MM.1S (cell line): ENCODE results near the gene B4GALT6.

ENCODE experiments used
- DNase-seq: peaks from one replicate; pipeline ENCODE4 v3.0.0-alpha.2; 2015
- H2AFZ ChIP-seq: fragments of 300-600 bp; sonication (generic); 2 replicates; pipeline ENCODE4 v1.6.0; 2016; ENCODE audit warnings: antibody characterized with exemption, low read length
- H3F3A ChIP-seq: fragments of 300-600 bp; sonication (generic); 2 replicates; pipeline ENCODE4 v1.6.1; 2016; ENCODE audit warnings: mild to moderate bottlenecking, antibody characterized with exemption, low read length, moderate library complexity, mixed read lengths; ENCODE audit not compliant: insufficient read depth
- H3K27ac ChIP-seq: fragments of 300-600 bp; sonication (generic); 2 replicates; pipeline ENCODE4 v1.5.1; 2016; ENCODE audit warnings: mild to moderate bottlenecking, low read length
- H3K27me3 ChIP-seq: fragments of 300-600 bp; sonication (generic); replicated peaks from 2 replicates; pipeline ENCODE4 v1.6.0; 2016; ENCODE audit warnings: low read length; ENCODE audit not compliant: insufficient read depth
- H3K36me3 ChIP-seq: fragments of 300-600 bp; sonication (generic); replicated peaks from 2 replicates; pipeline ENCODE4 v1.6.1; 2016; ENCODE audit warnings: mild to moderate bottlenecking, low read length, mixed read lengths; ENCODE audit not compliant: insufficient read depth
- H3K4me1 ChIP-seq: fragments of 300-600 bp; sonication (generic); 2 replicates; pipeline ENCODE4 v1.6.1; 2016; ENCODE audit warnings: low read length, mixed read lengths
- H3K4me2 ChIP-seq: fragments of 300-600 bp; sonication (generic); 2 replicates; pipeline ENCODE4 v1.6.0; 2016; ENCODE audit warnings: low read depth, low read length
- H3K4me3 ChIP-seq: fragments of 300-600 bp; sonication (generic); 2 replicates; pipeline ENCODE4 v1.5.1; 2016; ENCODE audit warnings: low read length, mixed read lengths
- H3K79me2 ChIP-seq: fragments of 300-600 bp; sonication (generic); 2 replicates; pipeline ENCODE4 v1.6.1; 2016; ENCODE audit warnings: mixed run types, low read length, mixed read lengths
- H3K9ac ChIP-seq: fragments of 300-600 bp; sonication (generic); 2 replicates; pipeline ENCODE4 v1.6.1; 2016; ENCODE audit warnings: low read length, mixed read lengths
- H3K9me2 ChIP-seq: fragments of 300-600 bp; sonication (generic); replicated peaks from 2 replicates; pipeline ENCODE4 v1.6.1; 2016; ENCODE audit warnings: mild to moderate bottlenecking, low read length, mixed read lengths; ENCODE audit not compliant: insufficient read depth
- H3K9me3 ChIP-seq: fragments of 300-600 bp; sonication (generic); replicated peaks from 2 replicates; pipeline ENCODE4 v1.6.1; 2016; ENCODE audit warnings: mild to moderate bottlenecking, low read length, mixed read lengths; ENCODE audit not compliant: insufficient read depth
- H4K20me1 ChIP-seq: fragments of 300-600 bp; sonication (generic); 2 replicates; pipeline ENCODE4 v1.6.1; 2016; ENCODE audit warnings: mild to moderate bottlenecking, low read length, moderate library complexity, mixed read lengths; ENCODE audit not compliant: insufficient read depth
- EZH2 ChIP-seq: fragments of 300-600 bp; sonication (generic); optimal IDR thresholded peaks from 2 replicates; pipeline ENCODE3; 2017; ENCODE audit warnings: low read depth, mild to moderate bottlenecking, antibody characterized with exemption, low read length, mixed read lengths
- EZH2phosphoT487 ChIP-seq: fragments of 300-600 bp; sonication (generic); IDR thresholded peaks from 2 replicates; pipeline ENCODE4 v1.6.1; 2018; ENCODE audit warnings: antibody characterized with exemption, low read length
- TF ChIP-seq, protein P1 (sequence below): fragments of 300-600 bp; sonication (generic); IDR thresholded peaks from 2 replicates; pipeline ENCODE4 v1.5.1; 2016; ENCODE audit warnings: antibody characterized with exemption, low read length, mixed read lengths

Gene B4GALT6

DNA sequence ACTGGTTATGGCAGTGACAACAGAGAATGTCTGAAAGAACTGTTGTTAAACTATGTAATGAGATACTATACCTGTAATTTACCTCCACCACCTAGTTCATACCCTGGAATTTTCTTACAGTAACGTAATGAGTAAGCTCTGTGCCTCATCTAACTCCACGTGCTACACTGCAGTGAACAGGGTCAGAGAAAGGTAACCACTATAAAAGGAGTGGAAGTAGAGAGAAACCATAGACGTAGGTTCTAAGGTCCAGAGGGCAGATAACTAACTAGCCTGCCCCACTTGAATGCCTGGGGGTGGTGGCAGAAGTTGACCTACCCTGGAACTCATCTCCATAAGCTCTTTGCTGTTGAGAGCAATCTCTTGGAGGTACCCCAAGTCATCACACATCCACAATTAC, 32.0 kb upstream of the B4GALT6 start:
- Histone ChIP-seq H3K4me1 (no peaks in the 10 kb centered on the region), H3K27me3 (no peaks in the 10 kb centered on the region), H3K4me2 (no peak overlapping the region), H3K4me3 (no peak overlapping the region), H3K9me3 (no peaks in the 10 kb centered on the region), H2AFZ (no peak overlapping the region), H4K20me1 (no peaks in the 10 kb centered on the region), H3F3A (no peaks in the 10 kb centered on the region), H3K79me2 (no peaks in the 10 kb centered on the region), H3K9me2 (no peaks in the 10 kb centered on the region), H3K9ac (no peak overlapping the region), H3K36me3 (no peaks in the 10 kb centered on the region), H3K27ac (no peak overlapping the region)
- TF ChIP-seq EZH2 = no peak
- TF ChIP-seq, protein P1, sequence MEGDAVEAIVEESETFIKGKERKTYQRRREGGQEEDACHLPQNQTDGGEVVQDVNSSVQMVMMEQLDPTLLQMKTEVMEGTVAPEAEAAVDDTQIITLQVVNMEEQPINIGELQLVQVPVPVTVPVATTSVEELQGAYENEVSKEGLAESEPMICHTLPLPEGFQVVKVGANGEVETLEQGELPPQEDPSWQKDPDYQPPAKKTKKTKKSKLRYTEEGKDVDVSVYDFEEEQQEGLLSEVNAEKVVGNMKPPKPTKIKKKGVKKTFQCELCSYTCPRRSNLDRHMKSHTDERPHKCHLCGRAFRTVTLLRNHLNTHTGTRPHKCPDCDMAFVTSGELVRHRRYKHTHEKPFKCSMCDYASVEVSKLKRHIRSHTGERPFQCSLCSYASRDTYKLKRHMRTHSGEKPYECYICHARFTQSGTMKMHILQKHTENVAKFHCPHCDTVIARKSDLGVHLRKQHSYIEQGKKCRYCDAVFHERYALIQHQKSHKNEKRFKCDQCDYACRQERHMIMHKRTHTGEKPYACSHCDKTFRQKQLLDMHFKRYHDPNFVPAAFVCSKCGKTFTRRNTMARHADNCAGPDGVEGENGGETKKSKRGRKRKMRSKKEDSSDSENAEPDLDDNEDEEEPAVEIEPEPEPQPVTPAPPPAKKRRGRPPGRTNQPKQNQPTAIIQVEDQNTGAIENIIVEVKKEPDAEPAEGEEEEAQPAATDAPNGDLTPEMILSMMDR = no peak
- TF ChIP-seq EZH2phosphoT487 = no peak
- no peak for DNase-seq

DNA sequence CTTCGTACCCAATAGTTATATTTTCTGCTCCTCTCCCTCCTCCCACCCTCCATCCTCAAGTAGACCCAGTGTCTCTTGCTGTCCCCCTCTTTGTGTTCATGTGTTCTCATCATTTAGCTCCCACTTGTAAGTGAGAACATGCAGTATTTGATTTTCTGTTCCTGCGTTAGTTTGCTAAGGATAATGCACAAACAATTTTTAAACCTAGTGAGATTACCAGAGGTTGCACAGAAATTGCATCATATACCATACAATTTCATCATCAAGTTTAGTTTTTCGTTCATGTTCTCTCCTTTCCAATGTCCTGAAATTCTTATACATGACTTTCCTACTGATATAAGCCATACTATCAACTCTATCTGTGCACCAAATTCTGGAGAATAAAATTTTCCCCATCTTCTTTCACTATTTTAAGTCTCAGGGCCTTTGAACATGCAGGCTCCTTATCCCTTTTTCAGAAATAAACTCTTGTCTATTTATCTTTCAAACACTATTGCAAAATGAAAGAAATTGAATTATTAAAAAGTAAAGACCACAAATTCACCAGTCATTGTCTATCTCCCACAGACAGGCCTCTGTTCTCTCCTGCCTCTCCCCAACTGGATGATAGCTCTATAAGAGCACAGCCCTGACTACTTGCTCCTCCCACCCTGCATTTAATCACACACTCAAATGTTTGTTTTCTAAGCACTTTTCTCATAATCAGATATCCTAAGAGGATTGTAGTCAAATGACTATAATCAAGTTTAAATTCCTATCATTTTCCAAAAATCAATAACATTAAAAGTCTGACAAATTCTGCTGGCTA, 27.2 kb upstream of the B4GALT6 start:
- Histone ChIP-seq H3K27me3 (no peaks in the 10 kb centered on the region), H3F3A (no peaks in the 10 kb centered on the region), H2AFZ (no peak overlapping the region), H3K4me2 (no peak overlapping the region), H3K27ac (no peak overlapping the region), H3K9ac (no peak overlapping the region), H3K36me3 (no peaks in the 10 kb centered on the region), H3K9me2 (no peaks in the 10 kb centered on the region), H3K79me2 (no peaks in the 10 kb centered on the region), H3K4me1 (no peaks in the 10 kb centered on the region), H4K20me1 (no peaks in the 10 kb centered on the region), H3K9me3 (no peaks in the 10 kb centered on the region), H3K4me3 (no peak overlapping the region)
- TF ChIP-seq EZH2phosphoT487 = no peak
- TF ChIP-seq, protein P1 = no peak
- TF ChIP-seq EZH2 = no peak
- DNase-seq = no peak

DNA sequence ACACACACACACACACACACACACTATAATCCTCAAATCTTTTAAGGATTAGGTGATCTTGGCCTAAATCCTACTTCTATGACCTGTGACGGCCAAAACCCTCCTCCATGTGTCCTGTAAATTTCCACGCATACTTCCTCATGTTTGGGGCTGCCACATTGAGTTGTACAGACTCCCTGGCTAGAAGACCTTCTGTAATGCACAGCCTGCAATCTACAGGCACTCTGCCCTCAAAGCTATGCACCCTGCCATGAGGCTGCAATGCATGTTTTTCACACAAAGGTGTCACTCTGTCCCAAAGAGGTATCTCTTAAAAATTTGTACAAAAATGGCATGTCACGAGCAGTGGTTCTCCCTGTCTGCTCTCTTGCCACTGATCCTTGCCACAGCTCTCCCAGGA, 26.4 kb upstream of the B4GALT6 start:
- no peak overlapping the region for H2AFZ ChIP-seq

More for the DNA sequence above, 26.4 kb upstream of the B4GALT6 start:
- H3K9me3 ChIP-seq = no peaks in the 10 kb centered on the region
- no peaks in the 10 kb centered on the region for H3K79me2 ChIP-seq
- no peak overlapping the region for H3K4me3 ChIP-seq
- no peaks in the 10 kb centered on the region for H3K27me3 ChIP-seq
- DNase-seq = no peak
- TF ChIP-seq, protein P1 = no peak
- TF ChIP-seq EZH2 (no peak), EZH2phosphoT487 (no peak)
- H3K4me2 ChIP-seq = no peak overlapping the region
- H3K4me1 ChIP-seq = no peaks in the 10 kb centered on the region
- no peaks in the 10 kb centered on the region for H3K9me2 ChIP-seq
- H3K27ac ChIP-seq = no peak overlapping the region
- no peak overlapping the region for H3K9ac ChIP-seq
- no peaks in the 10 kb centered on the region for H4K20me1 ChIP-seq
- H3K36me3 ChIP-seq = no peaks in the 10 kb centered on the region
- H3F3A ChIP-seq = no peaks in the 10 kb centered on the region
